HG03460 (cell line): ENCODE measurements around the gene VWF.

Experiments
- ATAC-seq: cut with Tn5 transposase; IDR thresholded peaks from one replicate; pipeline ENCODE4 v1.9.1; 2021; ENCODE audit not compliant: unreplicated experiment

Gene VWF

GRCh38 chr12:6080149-6081045, 44.1 kb downstream of the VWF start:
- no peak for ATAC-seq

GRCh38 chr12:6078398-6079096, 45.9 kb downstream of the VWF start:
- no peak for ATAC-seq

GRCh38 chr12:6077692-6078083, 46.8 kb downstream of the VWF start:
- ATAC-seq: no peak

- no peak for ATAC-seq
Observed at GRCh38 chr12:6076776-6077691, 47.4 kb downstream of the VWF start.

GRCh38 chr12:6076346-6076745, 48.1 kb downstream of the VWF start:
- ATAC-seq: no peak

- no peak for ATAC-seq
Observed at GRCh38 chr12:6074979-6075585, 49.4 kb downstream of the VWF start.

- ATAC-seq: no peak
Observed at GRCh38 chr12:6074427-6074826, 50.0 kb downstream of the VWF start.

GRCh38 chr12:6073426-6073825, 51.0 kb downstream of the VWF start:
- ATAC-seq: no peak

- no peak for ATAC-seq
Observed at GRCh38 chr12:6072302-6072752, 52.1 kb downstream of the VWF start.

- no peak for ATAC-seq
Observed at GRCh38 chr12:6071589-6071988, 52.9 kb downstream of the VWF start.

GRCh38 chr12:6070472-6071257, 53.8 kb downstream of the VWF start:
- no peak for ATAC-seq

- no peak for ATAC-seq
Observed at GRCh38 chr12:6069437-6070093, 54.9 kb downstream of the VWF start.

- no peak for ATAC-seq
Observed at GRCh38 chr12:6068227-6068626, 56.2 kb downstream of the VWF start.

- no peak for ATAC-seq
Observed at GRCh38 chr12:6067152-6067916, 57.1 kb downstream of the VWF start.

- ATAC-seq: no peak
Observed at GRCh38 chr12:6066651-6067050, 57.8 kb downstream of the VWF start.

- ATAC-seq: no peak
Observed at GRCh38 chr12:6065863-6066199, 58.6 kb downstream of the VWF start.

GRCh38 chr12:6065131-6065862, 59.2 kb downstream of the VWF start:
- no peak for ATAC-seq
